OCI-LY7 (cell line): ENCODE data around the gene HOXD8. TPM values are rescaled to one million over a fixed set of nuclear protein-coding genes. Genes with fewer than 3 reads are reported as not detected.

Source experiments
- BruUV-seq: library from RNA; stranded (reverse); fragments of 400-500 nt; replicated peaks from 2 replicates; lab custom pipeline; 2021; lab: Mats Ljungman, UMichigan
- CTCF ChIA-PET: fragments of 300-600 bp; sonication (Branson Sonifier 250); formaldehyde crosslinking; loops from one replicate; lab custom pipeline; 2022; ENCODE audit warnings: antibody characterized with exemption; ENCODE audit not compliant: unreplicated experiment; lab: Charles Lee
- POLR2A ChIA-PET: fragments of 300-600 bp; sonication (Branson Sonifier 250); formaldehyde crosslinking; loops from one replicate; lab custom pipeline; 2022; ENCODE audit warnings: antibody characterized with exemption; lab: Charles Lee
- DNase-seq: peaks from one replicate; pipeline ENCODE4 v3.0.0-alpha.2; 2015; ENCODE audit warnings: low spot score
- H2AFZ ChIP-seq: fragments of 200-600 bp; sonication (generic), shearing (Covaris generic); 2 replicates; pipeline ENCODE4 v1.6.1; 2014; ENCODE audit warnings: mild to moderate bottlenecking, antibody characterized with exemption, low read length, moderate library complexity
- H3K27ac ChIP-seq: fragments of 200-600 bp; sonication (generic); 2 replicates; pipeline ENCODE4 v1.5.1; 2014; ENCODE audit warnings: mixed run types, low read depth, mild to moderate bottlenecking, moderate library complexity, low read length, inconsistent platforms; ENCODE audit not compliant: poor library complexity, severe bottlenecking
- H3K36me3 ChIP-seq: fragments of 200-600 bp; sonication (generic); 2 replicates; pipeline ENCODE4 v1.6.1; 2014; ENCODE audit warnings: mild to moderate bottlenecking, antibody characterized with exemption, low read length, moderate library complexity, mixed read lengths; ENCODE audit not compliant: insufficient read depth
- H3K4me1 ChIP-seq: fragments of 200-600 bp; sonication (generic); 2 replicates; pipeline ENCODE4 v1.5.1; 2014; ENCODE audit warnings: mild to moderate bottlenecking, low read length; ENCODE audit not compliant: insufficient read depth, poor library complexity, severe bottlenecking
- H3K4me2 ChIP-seq: fragments of 200-600 bp; sonication (generic); 2 replicates; pipeline ENCODE4 v1.6.1; 2014; ENCODE audit warnings: mild to moderate bottlenecking, low read length
- H3K4me3 ChIP-seq: fragments of 200-600 bp; sonication (generic); 2 replicates; pipeline ENCODE4 v1.5.1; 2014; ENCODE audit warnings: mild to moderate bottlenecking, low read depth, low read length; ENCODE audit not compliant: poor library complexity, severe bottlenecking
- H3K79me2 ChIP-seq: fragments of 200-600 bp; sonication (generic); 2 replicates; pipeline ENCODE4 v1.6.1; 2016; ENCODE audit warnings: low read depth, mild to moderate bottlenecking, low read length, moderate library complexity, mixed read lengths; ENCODE audit not compliant: insufficient read depth
- H3K9me2 ChIP-seq: fragments of 200-600 bp; sonication (generic); 2 replicates; pipeline ENCODE4 v1.6.1; 2016; ENCODE audit warnings: mild to moderate bottlenecking, low read length, mixed read lengths; ENCODE audit not compliant: insufficient read depth
- H3K9me3 ChIP-seq: fragments of 200-600 bp; sonication (generic); 2 replicates; pipeline ENCODE4 v1.6.1; 2014; ENCODE audit warnings: mild to moderate bottlenecking, mixed run types, low read length, mixed read lengths
- H4K20me1 ChIP-seq: fragments of 200-600 bp; sonication (generic); 2 replicates; pipeline ENCODE4 v1.6.1; 2014; ENCODE audit warnings: mild to moderate bottlenecking, antibody characterized with exemption, low read length, moderate library complexity, mixed read lengths; ENCODE audit not compliant: insufficient read depth
- EZH2phosphoT487 ChIP-seq: fragments of 200-600 bp; sonication (generic); IDR thresholded peaks from 2 replicates; pipeline ENCODE4 v1.6.1; 2018; ENCODE audit warnings: low read depth, borderline replicate concordance, mild to moderate bottlenecking, mixed run types, antibody characterized with exemption, low read length, moderate library complexity, mixed read lengths
- intact Hi-C: fragments of 100-400 bp; cut with micrococcal nuclease; formaldehyde crosslinking; loops from one replicate; pipeline ENCODE4 v1.10.0; 2022; ENCODE audit not compliant: unreplicated experiment
- total RNA-seq, 2 experiments: library from RNA; depleted of rRNA in 1 of 2; stranded (reverse); fragments of >200 nt in 1 of 2; shearing (Covaris generic) in 1 of 2; gene quantifications; 2 replicates each; pipeline ENCODE4 v1.2.3, GENCODE V29; 2014 to 2022
- TF ChIP-seq, protein P1 (sequence below): fragments of 200-600 bp; sonication (generic); conservative IDR thresholded peaks from 2 replicates; pipeline ENCODE4 v1.5.1; 2014; ENCODE audit warnings: mild to moderate bottlenecking, antibody characterized with exemption, low read length, moderate library complexity, mixed read lengths

HOXD8 gene
- total RNA-seq, 2 experiments from 2014 or later = not detected

DNA sequence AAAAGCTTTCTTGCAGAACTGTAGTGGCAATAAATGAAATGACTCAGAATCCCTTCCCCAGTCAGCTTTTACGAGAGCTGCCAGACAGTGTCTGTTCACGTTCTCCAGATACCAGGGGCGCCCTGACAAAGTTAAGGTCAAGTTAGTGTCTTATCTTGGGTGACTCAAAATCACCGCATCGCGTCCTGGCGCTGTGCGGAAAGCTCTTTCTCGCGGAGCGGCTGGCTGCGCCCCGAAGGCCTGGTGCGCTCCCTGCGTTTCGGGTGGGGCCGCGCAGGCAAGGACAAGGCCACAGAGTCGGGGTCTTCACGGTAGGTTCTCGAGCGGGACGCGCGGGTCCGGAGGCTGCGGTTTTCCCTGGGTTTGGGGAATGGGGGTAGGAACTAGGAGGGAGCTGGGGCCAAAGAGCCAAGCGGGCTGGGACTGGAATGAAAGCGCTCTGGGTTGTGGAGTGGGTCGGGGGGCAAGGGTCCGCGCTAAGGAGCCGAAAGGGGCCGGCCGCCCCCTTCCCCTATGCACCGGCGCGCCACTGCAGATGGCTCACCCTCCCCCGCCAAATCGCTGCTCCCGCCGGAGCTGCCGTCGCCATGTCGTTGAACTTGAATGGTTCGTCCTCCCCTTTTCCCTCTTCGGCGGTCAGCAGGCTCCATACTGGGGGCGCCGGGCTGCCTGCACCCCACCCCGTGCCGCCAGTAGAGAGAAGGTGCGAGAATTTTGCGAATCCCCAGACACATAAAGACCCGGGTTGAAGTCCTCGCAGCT is 25.0 kb upstream of the HOXD8 start:
- Histone ChIP-seq H4K20me1 (no peaks in the 10 kb centered on the region), H3K9me2 (no peaks in the 10 kb centered on the region), H3K4me3 (no peak overlapping the region), H3K4me1 (no peaks in the 10 kb centered on the region), H3K27ac (no peak overlapping the region), H3K79me2 (no peaks in the 10 kb centered on the region), H3K4me2 (no peak overlapping the region), H3K36me3 (no peaks in the 10 kb centered on the region), H2AFZ (no peak overlapping the region), H3K9me3 (no peaks in the 10 kb centered on the region)
- no peak for DNase-seq
- CTCF ChIA-PET = no interaction called here
- no TSS peak for BruUV-seq
- TF ChIP-seq, protein P1, sequence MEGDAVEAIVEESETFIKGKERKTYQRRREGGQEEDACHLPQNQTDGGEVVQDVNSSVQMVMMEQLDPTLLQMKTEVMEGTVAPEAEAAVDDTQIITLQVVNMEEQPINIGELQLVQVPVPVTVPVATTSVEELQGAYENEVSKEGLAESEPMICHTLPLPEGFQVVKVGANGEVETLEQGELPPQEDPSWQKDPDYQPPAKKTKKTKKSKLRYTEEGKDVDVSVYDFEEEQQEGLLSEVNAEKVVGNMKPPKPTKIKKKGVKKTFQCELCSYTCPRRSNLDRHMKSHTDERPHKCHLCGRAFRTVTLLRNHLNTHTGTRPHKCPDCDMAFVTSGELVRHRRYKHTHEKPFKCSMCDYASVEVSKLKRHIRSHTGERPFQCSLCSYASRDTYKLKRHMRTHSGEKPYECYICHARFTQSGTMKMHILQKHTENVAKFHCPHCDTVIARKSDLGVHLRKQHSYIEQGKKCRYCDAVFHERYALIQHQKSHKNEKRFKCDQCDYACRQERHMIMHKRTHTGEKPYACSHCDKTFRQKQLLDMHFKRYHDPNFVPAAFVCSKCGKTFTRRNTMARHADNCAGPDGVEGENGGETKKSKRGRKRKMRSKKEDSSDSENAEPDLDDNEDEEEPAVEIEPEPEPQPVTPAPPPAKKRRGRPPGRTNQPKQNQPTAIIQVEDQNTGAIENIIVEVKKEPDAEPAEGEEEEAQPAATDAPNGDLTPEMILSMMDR = no peak
- TF ChIP-seq EZH2phosphoT487 = no peak
- POLR2A ChIA-PET = interaction anchor here (0.7 kb wide), 1 partner anchor 207 kb away, joined by 4 read pairs; no protein-coding TSS in a partner anchor
- intact Hi-C loops = no loop called here

DNA sequence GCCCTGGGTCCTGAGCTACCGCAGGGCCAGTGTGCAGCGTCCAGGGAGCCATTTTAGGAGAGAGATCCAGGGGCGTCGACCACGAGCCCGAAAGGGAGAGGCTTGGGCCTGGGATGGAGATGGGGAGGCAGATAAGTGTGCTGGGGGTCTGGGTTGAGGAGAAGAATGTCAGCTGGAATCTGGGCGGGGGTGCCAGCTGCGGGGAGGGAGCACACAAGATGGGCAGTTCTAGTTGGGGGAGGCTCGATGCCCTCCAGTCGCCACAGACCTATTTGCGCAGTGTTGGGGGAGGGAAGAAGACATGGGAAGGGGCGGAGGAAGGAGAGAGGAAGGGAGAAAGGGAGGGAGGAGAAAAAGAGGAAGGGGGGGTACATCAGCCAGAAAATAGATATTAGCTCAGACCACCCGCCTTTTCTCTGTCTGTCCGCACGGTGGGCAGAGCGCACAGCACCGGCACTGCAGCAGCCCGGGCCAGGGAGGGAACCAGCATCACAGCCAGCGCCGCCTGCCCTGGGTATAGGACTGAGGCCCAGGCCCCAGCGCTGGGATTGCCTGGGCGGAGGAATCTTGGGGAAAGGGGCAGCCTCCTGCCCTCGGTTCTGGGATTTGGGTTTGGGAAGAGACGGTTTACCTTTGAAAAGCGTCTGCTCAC is 24.3 kb upstream of the HOXD8 start:
- Histone ChIP-seq H3K27ac (no peak overlapping the region), H3K4me2 (no peak overlapping the region), H3K4me1 (no peaks in the 10 kb centered on the region), H3K79me2 (no peaks in the 10 kb centered on the region), H2AFZ (no peak overlapping the region), H3K4me3 (no peak overlapping the region), H3K9me3 (no peaks in the 10 kb centered on the region), H3K36me3 (no peaks in the 10 kb centered on the region), H3K9me2 (no peaks in the 10 kb centered on the region), H4K20me1 (no peaks in the 10 kb centered on the region)
- no TSS peak for BruUV-seq
- intact Hi-C loops = no loop called here
- CTCF ChIA-PET = no interaction called here
- DNase-seq = no peak
- TF ChIP-seq EZH2phosphoT487 = no peak
- TF ChIP-seq, protein P1 = no peak
- POLR2A ChIA-PET = no interaction called here
